Hair follicular keratinocyte (primary cell): ENCODE data around the gene DEFB131B. TPM values are rescaled to one million over a fixed set of nuclear protein-coding genes. Genes with fewer than 3 reads are reported as not detected.

Source experiments
- total RNA-seq: library from RNA; depleted of rRNA; stranded (reverse); fragments of >200 nt; gene quantifications from 2 replicates; pipeline ENCODE4 v1.2.3, GENCODE V29; 2015

DEFB131B gene
- not detected in 2 replicates for total RNA-seq

GRCh38 chr11:71878059-71878458, at the start of gene DEFB131B:
Gene DEFB131B, plus strand, starts transcription at chr11:71878453. Its CDS starts 0 bp downstream, at chr11:71878453.

GRCh38 chr11:71832811-71833210, 45.4 kb upstream of the DEFB131B start, which contains the start of gene DEFB108B:
Gene DEFB108B, plus strand, starts transcription at chr11:71833200. Its CDS starts 0 bp downstream, at chr11:71833200.

GRCh38 chr11:71927820-71928736, 49.8 kb downstream of the DEFB131B start, which contains the start of gene XNDC1N:
Gene XNDC1N, minus strand, starts transcription at chr11:71928594. Its CDS starts 5,241 bp downstream, at chr11:71923353.

GRCh38 chr11:71928737-71929443, 50.6 kb downstream of the DEFB131B start, which contains the start of gene RNF121:
Gene RNF121, plus strand, starts transcription at chr11:71929046. Its CDS starts 16 bp downstream, at chr11:71929062.

Other genes starting within 250 kb of the DEFB131B start
- not detected in 2 replicates for gene DEFB108B, start 45.3 kb upstream of the DEFB131B start, total RNA-seq
- gene XNDC1N, start 50.1 kb downstream of the DEFB131B start, total RNA-seq = 7.0 and 10.1 TPM in 2 replicates
- gene RNF121, start 50.6 kb downstream of the DEFB131B start, total RNA-seq = 14.4 and 23.4 TPM in 2 replicates
- gene IL18BP, start 120.5 kb downstream of the DEFB131B start, total RNA-seq = 0.95 and 1.2 TPM in 2 replicates
- 105 and 106 TPM in 2 replicates for gene NUMA1, start 202.1 kb downstream of the DEFB131B start, total RNA-seq
- gene LRRC51, start 202.4 kb downstream of the DEFB131B start, total RNA-seq = 5.2 and 8.0 TPM in 2 replicates
- 164 and 204 TPM in 2 replicates for gene LAMTOR1, start 224.8 kb downstream of the DEFB131B start, total RNA-seq
- not detected in 2 replicates for gene TOMT, start 227.5 kb downstream of the DEFB131B start, total RNA-seq
- 43.7 and 71.2 TPM in 2 replicates for gene ANAPC15, start 234.2 kb downstream of the DEFB131B start, total RNA-seq